Tibial nerve (tissue), 4 donors: ENCODE data around the gene RHOJ.

ENCODE experiments used
- CTCF ChIP-seq, 5 experiments: fragments of 200-600 bp in 3 of 5; fragments of 450-650 bp in 2 of 5; sonication (generic) in 3 of 5; IDR thresholded peaks; one replicate each; pipeline ENCODE4 v1.5.1; 2016 to 2019; ENCODE audit warnings: antibody characterized with exemption in 5 of 5, mild to moderate bottlenecking in 3 of 5, moderate library complexity in 2 of 5
- EP300 ChIP-seq, 2 donors: sonication (generic); formaldehyde crosslinking; IDR thresholded peaks; one replicate each; pipeline ENCODE4 v1.6.1; 2017; ENCODE audit warnings: antibody characterized with exemption in 2 of 2, mild to moderate bottlenecking in 1 of 2

- TF ChIP-seq EP300 (IDR thresholded peaks at IDR 0.05) (no peak), CTCF (IDR thresholded peaks at IDR 0.05) (no peak)
These were observed 71.4 kb downstream of the RHOJ start for GRCh38 chr14:63275611-63276010.
